Uterus (tissue), 4 donors: ENCODE results near the gene SNRK. TPM values are rescaled to one million over a fixed set of nuclear protein-coding genes. Genes with fewer than 3 reads are reported as not detected.

Experiments
- DNase-seq, 2 donors: peaks; one replicate each; pipeline ENCODE4 v3.0.0-alpha.2; 2019 to 2020
- H3K27ac ChIP-seq, 2 donors: fragments of 200-600 bp; sonication (generic); 1 replicate in 1 of 2; 2 replicates in 1 of 2; pipeline ENCODE4 v1.5.1; 2016 to 2018
- H3K27me3 ChIP-seq, 2 donors: fragments of 200-600 bp; sonication (generic); one replicate each; pipeline ENCODE4 v1.5.1; 2018 to 2019; ENCODE audit warnings: control low read depth in 1 of 2
- H3K36me3 ChIP-seq, 2 donors: fragments of 200-600 bp; sonication (generic); one replicate each; pipeline ENCODE4 v1.5.1; 2019; ENCODE audit warnings: control low read depth in 1 of 2
- H3K4me1 ChIP-seq, 2 donors: fragments of 200-600 bp; sonication (generic); one replicate each; pipeline ENCODE4 v1.5.1; 2018 to 2019; ENCODE audit warnings: control low read depth in 1 of 2
- H3K4me3 ChIP-seq, 2 donors: fragments of 200-600 bp; sonication (generic); 1 replicate in 1 of 2; 2 replicates in 1 of 2; pipeline ENCODE4 v1.5.1; 2018 to 2019; ENCODE audit warnings: mild to moderate bottlenecking in 1 of 2
- H3K9me3 ChIP-seq, 2 donors: fragments of 200-600 bp; sonication (generic); one replicate each; pipeline ENCODE4 v1.5.1; 2019; ENCODE audit warnings: control low read depth in 1 of 2
- POLR2A ChIP-seq, 2 donors: fragments of 450-650 bp; IDR thresholded peaks; one replicate each; pipeline ENCODE4 v1.6.1; 2016; ENCODE audit warnings: antibody characterized with exemption in 2 of 2, mild to moderate bottlenecking in 1 of 2, moderate library complexity in 1 of 2
- intact Hi-C: fragments of 100-400 bp; cut with DNase I; formaldehyde crosslinking; loops from one replicate; pipeline ENCODE4 v1.15.1; 2023; ENCODE audit warnings: low total_unique reads
- total RNA-seq, 4 donors: library from RNA; depleted of rRNA in 3 of 4; stranded (reverse); fragments of >200 nt in 3 of 4; gene quantifications; one replicate each; pipeline versions ENCODE4 v1.1.0 to v1.2.4, GENCODE V29; 2014 to 2023
- TF ChIP-seq, protein P1 (sequence below), 4 experiments: fragments of 200-600 bp in 2 of 4; fragments of 450-650 bp in 2 of 4; sonication (generic) in 2 of 4; IDR thresholded peaks; one replicate each; pipeline ENCODE4 v1.5.1; 2016 to 2019; ENCODE audit warnings: antibody characterized with exemption in 4 of 4, mild to moderate bottlenecking in 2 of 4, moderate library complexity in 1 of 4
- donor health status: DM: yes; HTN: yes; CAD: no.

Gene SNRK
- total RNA-seq, 4 donors from 2014 or later, result 57.1 to 109 (median 98.3) TPM

DNA sequence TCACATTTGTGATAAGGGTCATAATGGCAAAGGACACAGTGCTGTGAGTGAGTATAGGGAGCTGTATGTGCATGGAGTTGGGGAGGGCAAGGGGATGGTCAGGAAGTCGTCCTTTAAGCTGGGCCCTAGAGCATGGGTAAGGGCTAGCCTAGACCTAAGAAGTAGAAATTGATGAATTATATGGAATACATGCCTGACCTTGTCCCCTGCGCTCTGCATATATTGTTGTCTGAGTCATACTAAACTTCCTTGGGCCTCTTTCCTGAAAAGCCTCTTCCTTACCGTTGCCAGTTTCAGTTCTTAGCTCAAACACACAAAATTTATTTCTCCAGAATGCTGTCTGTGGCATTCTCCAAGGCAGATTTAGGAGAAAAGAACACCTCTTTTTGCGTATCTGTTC, 4.6 kb downstream of the SNRK start:
- H3K36me3 ChIP-seq, result no peaks in the 10 kb centered on the region
- DNase-seq, result no peak
- intact Hi-C loops, result no loop called here
- no peak overlapping the region for H3K4me3 ChIP-seq
- H3K9me3 ChIP-seq, result no peaks in the 10 kb centered on the region
- H3K27ac ChIP-seq, result peak overlapping the region; percentile 10 to 98
- H3K4me1 ChIP-seq, result peaks cover 7 to 8% of the 10 kb centered on the region in 2 donors
- H3K27me3 ChIP-seq, result no peaks in the 10 kb centered on the region
- TF ChIP-seq POLR2A (IDR thresholded peaks at IDR 0.05), result no peak
- TF ChIP-seq, protein P1, sequence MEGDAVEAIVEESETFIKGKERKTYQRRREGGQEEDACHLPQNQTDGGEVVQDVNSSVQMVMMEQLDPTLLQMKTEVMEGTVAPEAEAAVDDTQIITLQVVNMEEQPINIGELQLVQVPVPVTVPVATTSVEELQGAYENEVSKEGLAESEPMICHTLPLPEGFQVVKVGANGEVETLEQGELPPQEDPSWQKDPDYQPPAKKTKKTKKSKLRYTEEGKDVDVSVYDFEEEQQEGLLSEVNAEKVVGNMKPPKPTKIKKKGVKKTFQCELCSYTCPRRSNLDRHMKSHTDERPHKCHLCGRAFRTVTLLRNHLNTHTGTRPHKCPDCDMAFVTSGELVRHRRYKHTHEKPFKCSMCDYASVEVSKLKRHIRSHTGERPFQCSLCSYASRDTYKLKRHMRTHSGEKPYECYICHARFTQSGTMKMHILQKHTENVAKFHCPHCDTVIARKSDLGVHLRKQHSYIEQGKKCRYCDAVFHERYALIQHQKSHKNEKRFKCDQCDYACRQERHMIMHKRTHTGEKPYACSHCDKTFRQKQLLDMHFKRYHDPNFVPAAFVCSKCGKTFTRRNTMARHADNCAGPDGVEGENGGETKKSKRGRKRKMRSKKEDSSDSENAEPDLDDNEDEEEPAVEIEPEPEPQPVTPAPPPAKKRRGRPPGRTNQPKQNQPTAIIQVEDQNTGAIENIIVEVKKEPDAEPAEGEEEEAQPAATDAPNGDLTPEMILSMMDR (IDR thresholded peaks at IDR 0.05), result no peak

DNA sequence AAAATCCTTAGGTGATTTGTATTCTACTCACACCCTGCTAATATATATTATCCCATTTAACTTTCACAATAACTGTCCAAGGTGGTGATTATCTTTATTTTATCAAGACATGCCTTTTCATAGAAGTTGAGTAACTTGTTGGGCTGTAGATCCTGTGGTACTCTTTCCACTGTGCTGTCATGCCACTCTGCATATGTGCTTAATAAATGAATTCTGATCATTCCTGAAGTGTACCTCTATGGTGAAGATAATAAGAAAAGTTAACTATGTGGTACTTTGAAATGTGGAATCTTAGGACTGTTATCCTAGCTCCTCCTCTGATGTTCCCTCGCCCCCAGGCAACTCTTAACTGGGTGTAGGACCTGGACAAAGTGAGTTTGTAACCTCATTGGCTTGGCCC, 5.2 kb downstream of the SNRK start:
- Histone ChIP-seq H3K27ac (peak overlapping the region in 1 of 2 donors; percentile 98), H3K4me3 (no peak overlapping the region), H3K4me1 (peaks cover 7 to 8% of the 10 kb centered on the region in 2 donors), H3K9me3 (no peaks in the 10 kb centered on the region), H3K27me3 (no peaks in the 10 kb centered on the region), H3K36me3 (no peaks in the 10 kb centered on the region)
- no peak for TF ChIP-seq POLR2A (IDR thresholded peaks at IDR 0.05)
- TF ChIP-seq, protein P1 (IDR thresholded peaks at IDR 0.05), result no peak
- no peak for DNase-seq
- intact Hi-C loops, result no loop called here

DNA sequence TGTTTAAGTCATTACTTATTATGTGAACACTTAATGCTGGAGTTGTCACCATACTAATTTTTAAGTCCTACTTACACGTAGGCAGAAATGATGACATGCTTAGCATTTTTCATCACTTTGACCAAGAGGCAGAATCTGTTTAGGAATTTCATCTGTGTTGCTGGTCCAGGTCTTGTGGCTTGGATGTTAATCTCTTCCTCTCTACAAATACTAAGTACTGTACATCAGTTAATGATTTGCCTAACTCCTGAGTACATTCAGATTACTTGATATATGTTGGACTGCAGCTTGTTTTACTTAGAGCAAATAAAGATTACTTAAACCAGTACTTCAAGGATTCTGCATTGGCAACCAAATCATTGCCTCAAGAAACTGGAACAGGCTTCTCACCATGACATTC, 8.6 kb downstream of the SNRK start:
- intact Hi-C loops, result no loop called here
- Histone ChIP-seq H3K36me3 (no peaks in the 10 kb centered on the region), H3K4me1 (peaks cover 8 to 18% of the 10 kb centered on the region in 2 donors), H3K27ac (peak overlapping the region in 1 of 2 donors; percentile 7), H3K4me3 (no peak overlapping the region), H3K27me3 (no peaks in the 10 kb centered on the region), H3K9me3 (no peaks in the 10 kb centered on the region)
- no peak for DNase-seq
- TF ChIP-seq, protein P1 (IDR thresholded peaks at IDR 0.05), result no peak
- no peak for TF ChIP-seq POLR2A (IDR thresholded peaks at IDR 0.05)

DNA sequence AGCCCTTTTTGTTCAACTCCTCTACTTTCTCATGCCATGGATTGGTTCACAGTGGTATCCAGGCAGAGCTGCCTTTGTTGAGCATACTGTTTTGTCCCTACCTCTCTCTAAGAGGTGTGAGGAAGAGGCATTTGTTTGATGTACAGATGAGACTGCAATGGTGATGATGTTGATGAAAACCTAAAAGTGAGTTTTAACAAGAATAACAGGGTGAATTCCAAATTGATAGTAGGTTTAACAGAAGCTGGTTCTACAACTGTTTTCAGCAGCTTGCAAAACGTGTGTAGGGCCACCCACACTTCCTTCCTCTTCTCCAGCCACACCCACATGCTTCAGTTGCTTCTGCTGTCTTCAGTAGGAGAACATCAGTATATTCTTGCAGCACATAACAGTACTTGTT, 10.2 kb downstream of the SNRK start:
- Histone ChIP-seq H3K9me3 (no peaks in the 10 kb centered on the region), H3K27ac (no peak overlapping the region), H3K4me3 (no peak overlapping the region), H3K27me3 (no peaks in the 10 kb centered on the region), H3K4me1 (peaks cover 8 to 18% of the 10 kb centered on the region in 2 donors), H3K36me3 (no peaks in the 10 kb centered on the region)
- no peak for DNase-seq
- intact Hi-C loops, result no loop called here
- no peak for TF ChIP-seq POLR2A (IDR thresholded peaks at IDR 0.05)
- TF ChIP-seq, protein P1 (IDR thresholded peaks at IDR 0.05), result no peak

DNA sequence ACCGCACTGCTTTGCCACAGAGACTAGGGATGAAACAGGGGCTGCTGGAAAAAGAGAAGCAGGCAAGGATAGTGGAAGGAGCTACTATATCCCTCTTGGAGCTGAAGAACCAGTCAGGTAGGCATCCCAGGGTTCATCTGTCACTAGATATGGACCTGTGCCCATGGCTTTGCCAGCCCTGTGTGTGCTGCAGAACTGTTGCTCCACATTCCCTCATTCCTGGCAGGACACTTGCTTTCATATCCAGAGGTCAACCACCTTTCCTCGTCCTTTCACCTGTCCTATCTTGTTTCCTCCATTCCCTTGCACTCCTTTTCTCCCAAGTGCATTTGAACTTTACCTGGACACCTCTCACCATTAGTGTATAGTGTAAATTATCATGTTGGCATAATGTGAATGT, 12.0 kb downstream of the SNRK start:
- no peaks in the 10 kb centered on the region for H3K9me3 ChIP-seq
- peaks cover 8 to 11% of the 10 kb centered on the region in 2 donors for H3K4me1 ChIP-seq
- no peaks in the 10 kb centered on the region for H3K36me3 ChIP-seq
- DNase-seq, result no peak
- no peaks in the 10 kb centered on the region for H3K27me3 ChIP-seq
- no peak overlapping the region for H3K27ac ChIP-seq
- TF ChIP-seq POLR2A (IDR thresholded peaks at IDR 0.05), result no peak
- TF ChIP-seq, protein P1 (IDR thresholded peaks at IDR 0.05), result no peak
- H3K4me3 ChIP-seq, result no peak overlapping the region
- intact Hi-C loops, result no loop called here
